SIG-M5 treated with dmso at 0.1 percent for 504 hours (cell line): ENCODE results near the gene CCR7.

Experiments used
- DNase-seq: peaks from one replicate; lab custom pipeline; 2025; ENCODE audit not compliant: unreplicated experiment; lab: John Stamatoyannopoulos, UW

The CCR7 gene

GRCh38 chr17:40564883-40565768 is at the start of gene CCR7:
Gene CCR7, minus strand, starts transcription at chr17:40565472. Its CDS starts 63 bp downstream, at chr17:40565409.
- peak; percentile 32 for DNase-seq

GRCh38 chr17:40614431-40615067 is 49.3 kb upstream of the CCR7 start:
- no peak for DNase-seq

GRCh38 chr17:40613467-40614154 is 48.3 kb upstream of the CCR7 start:
- no peak for DNase-seq

- no peak for DNase-seq
Observed at GRCh38 chr17:40612599-40613244, 47.5 kb upstream of the CCR7 start.

- no peak for DNase-seq
Observed at GRCh38 chr17:40611840-40612474, 46.7 kb upstream of the CCR7 start.

GRCh38 chr17:40610359-40610758 is 45.1 kb upstream of the CCR7 start:
- DNase-seq: no peak

GRCh38 chr17:40608061-40608581 is 42.8 kb upstream of the CCR7 start:
- no peak for DNase-seq

GRCh38 chr17:40607641-40608040 is 42.4 kb upstream of the CCR7 start:
- DNase-seq: no peak

GRCh38 chr17:40606548-40607353 is 41.5 kb upstream of the CCR7 start:
- no peak for DNase-seq

GRCh38 chr17:40605306-40605705 is 40.0 kb upstream of the CCR7 start:
- DNase-seq: no peak

- DNase-seq: no peak
Observed at GRCh38 chr17:40604327-40605080, 39.2 kb upstream of the CCR7 start.

GRCh38 chr17:40602445-40603443 is 37.5 kb upstream of the CCR7 start:
- no peak for DNase-seq

- DNase-seq: no peak
Observed at GRCh38 chr17:40600486-40601046, 35.3 kb upstream of the CCR7 start.

- DNase-seq: no peak
Observed at GRCh38 chr17:40599468-40599763, 34.1 kb upstream of the CCR7 start.

- DNase-seq: peak; percentile 89
Observed at GRCh38 chr17:40598619-40599467, 33.6 kb upstream of the CCR7 start.

GRCh38 chr17:40598301-40598618 is 33.0 kb upstream of the CCR7 start:
- no peak for DNase-seq
